ENCODE results near the gene ABCF2.

Gene ABCF2

DNA sequence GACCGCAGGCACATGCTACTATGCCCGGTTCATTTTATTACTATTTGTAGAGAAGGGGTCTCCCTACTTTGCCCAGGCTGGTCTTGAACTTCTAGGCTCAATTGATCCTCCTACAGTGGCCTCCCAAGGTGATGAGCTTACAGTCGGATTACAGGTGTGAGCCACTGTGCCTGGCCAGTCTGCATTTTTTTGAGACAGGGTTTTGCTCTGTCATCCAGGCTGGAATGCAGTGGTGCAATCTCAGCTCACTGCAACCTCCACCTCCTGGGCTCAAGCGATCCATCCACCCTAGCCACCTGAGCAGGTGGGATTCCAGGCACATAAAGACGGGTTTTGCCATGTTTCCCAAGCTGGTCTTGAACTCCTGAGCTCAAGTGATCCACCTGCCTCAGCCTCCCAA, 14.4 kb downstream of the ABCF2 start:
- DNase-seq (ENCODE audit: extremely low read depth, low read depth) = no peak
- TF ChIP-seq, protein P1, sequence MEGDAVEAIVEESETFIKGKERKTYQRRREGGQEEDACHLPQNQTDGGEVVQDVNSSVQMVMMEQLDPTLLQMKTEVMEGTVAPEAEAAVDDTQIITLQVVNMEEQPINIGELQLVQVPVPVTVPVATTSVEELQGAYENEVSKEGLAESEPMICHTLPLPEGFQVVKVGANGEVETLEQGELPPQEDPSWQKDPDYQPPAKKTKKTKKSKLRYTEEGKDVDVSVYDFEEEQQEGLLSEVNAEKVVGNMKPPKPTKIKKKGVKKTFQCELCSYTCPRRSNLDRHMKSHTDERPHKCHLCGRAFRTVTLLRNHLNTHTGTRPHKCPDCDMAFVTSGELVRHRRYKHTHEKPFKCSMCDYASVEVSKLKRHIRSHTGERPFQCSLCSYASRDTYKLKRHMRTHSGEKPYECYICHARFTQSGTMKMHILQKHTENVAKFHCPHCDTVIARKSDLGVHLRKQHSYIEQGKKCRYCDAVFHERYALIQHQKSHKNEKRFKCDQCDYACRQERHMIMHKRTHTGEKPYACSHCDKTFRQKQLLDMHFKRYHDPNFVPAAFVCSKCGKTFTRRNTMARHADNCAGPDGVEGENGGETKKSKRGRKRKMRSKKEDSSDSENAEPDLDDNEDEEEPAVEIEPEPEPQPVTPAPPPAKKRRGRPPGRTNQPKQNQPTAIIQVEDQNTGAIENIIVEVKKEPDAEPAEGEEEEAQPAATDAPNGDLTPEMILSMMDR (IDR thresholded peaks at IDR 0.05; ENCODE audit: low read depth, low read length) = no peak

DNA sequence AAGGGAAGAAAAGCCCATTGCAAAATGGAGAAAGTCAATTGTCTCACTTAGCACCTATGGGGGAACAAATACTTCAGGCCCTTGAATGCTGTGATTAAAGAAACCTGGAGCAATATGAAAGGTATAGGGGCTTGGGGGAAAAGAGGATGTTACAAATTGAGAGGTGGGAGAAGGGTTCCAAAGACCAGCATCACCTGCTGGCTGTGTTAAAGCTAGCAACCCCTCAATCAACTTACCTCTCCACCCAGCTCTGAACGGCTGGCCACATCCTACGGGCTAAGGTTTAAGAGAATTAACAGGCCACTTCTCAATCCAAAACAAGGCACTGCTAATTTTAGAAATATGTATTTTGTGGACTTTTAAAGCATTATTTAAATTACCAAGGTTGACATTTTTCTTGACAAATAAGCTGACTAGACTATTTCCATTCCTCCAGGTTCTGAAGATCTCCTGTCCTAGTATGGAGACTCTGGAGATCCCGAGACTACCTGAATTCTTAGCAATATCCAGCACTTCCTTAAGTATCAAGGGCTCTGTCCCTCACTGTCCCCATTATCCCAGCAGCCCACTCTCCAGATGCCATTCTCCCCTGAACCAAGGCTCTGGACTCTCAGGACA, 15.7 kb downstream of the ABCF2 start:
- TF ChIP-seq, protein P1 (IDR thresholded peaks at IDR 0.05; ENCODE audit: low read depth, low read length) = no peak
- DNase-seq (ENCODE audit: extremely low read depth, low read depth) = no peak

DNA sequence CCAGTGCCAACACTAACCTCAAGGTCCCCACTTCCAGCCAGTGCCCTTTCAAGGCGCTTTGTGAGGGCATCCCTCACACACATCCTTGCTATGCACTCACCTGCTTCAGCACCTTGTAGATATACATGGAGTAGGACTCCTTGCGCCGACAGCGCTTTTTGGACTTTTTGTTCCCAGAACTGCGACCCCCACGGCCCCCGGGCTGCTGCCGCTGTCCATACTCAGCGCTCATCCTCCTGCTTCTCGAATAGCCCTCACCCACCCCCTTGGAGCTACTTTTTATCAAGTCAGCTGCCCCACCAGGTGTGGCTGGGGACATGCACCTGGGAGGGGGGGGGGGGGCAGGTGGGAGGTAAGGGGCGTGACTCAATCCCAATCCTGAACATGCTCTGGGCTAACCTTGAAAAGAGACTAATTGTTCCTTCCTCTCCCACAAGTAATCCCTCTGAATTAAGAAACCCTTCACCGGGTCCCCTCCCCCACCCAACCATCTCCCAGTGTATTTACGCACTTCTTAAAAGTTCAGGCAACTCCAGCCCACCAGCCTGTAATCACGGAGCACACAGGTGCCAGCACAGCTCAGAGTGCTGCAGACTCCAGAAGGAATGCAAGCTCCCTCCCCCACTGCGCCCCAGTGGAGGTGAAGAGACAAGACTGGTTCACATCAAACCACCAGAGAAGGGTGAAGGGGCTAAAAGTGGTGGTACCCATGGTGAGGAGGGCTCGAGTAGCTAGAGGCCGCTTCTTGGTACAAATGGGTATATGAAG, 16.7 kb downstream of the ABCF2 start, which contains the start of gene H2BK1:
TSS of gene H2BK1 (minus strand) at position 402 of the 768 bp plus-strand sequence. CDS start at position 232, 170 bp downstream.
- DNase-seq (ENCODE audit: extremely low read depth, low read depth) = no peak
- TF ChIP-seq, protein P1 (IDR thresholded peaks at IDR 0.05; ENCODE audit: low read depth, low read length) = no peak

DNA sequence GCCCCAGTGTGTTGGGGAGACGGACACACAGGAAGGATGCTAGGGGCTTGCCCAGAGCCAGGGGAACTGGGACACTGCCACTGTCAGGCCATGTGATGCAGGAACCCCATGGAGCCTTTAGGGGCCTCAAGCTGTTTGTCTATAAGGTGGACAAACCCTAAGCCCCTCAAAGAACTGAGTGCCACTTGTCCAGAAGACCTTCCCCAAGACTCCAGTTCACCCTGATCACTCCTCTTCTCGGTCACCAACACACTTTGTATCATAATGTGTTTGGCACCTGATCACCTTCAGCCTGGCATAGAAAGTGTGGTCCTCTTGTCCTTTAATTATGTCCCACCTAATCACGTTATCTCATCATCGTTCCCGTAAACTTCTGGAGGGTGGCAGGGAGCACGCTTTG, 17.4 kb downstream of the ABCF2 start:
- TF ChIP-seq, protein P1 (IDR thresholded peaks at IDR 0.05; ENCODE audit: low read depth, low read length) = no peak
- DNase-seq (ENCODE audit: extremely low read depth, low read depth) = no peak

DNA sequence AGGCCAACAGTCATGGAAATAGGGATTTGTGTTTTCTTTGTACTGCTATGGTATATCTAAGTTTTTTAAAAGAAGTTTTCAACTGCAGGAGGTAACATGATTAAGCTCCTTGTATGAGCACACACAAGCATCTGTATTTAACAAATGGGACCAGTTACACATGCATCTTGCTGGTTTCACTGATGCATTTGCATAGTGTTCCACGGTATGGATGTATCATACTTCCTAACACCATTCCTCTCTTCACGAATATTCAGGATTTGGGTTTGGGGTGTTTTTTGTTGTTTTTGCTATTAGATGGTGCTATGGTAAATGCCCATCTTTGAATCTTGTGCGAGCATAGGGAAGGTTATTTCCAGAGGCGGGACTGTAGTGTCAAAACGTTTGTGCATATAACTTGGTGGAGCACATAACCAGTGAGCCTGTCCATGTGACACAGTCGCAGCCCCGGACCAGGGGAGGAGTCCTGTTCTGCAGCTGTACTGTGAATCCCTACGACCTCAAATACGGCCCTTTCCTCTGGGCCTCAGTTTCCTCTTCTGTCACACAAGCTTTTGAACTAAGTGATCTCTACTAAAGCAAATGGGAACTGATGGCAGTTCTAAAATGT, 18.6 kb downstream of the ABCF2 start:
- TF ChIP-seq, protein P1 (IDR thresholded peaks at IDR 0.05; ENCODE audit: low read depth, low read length) = no peak
- no peak for DNase-seq (ENCODE audit: extremely low read depth, low read depth)

DNA sequence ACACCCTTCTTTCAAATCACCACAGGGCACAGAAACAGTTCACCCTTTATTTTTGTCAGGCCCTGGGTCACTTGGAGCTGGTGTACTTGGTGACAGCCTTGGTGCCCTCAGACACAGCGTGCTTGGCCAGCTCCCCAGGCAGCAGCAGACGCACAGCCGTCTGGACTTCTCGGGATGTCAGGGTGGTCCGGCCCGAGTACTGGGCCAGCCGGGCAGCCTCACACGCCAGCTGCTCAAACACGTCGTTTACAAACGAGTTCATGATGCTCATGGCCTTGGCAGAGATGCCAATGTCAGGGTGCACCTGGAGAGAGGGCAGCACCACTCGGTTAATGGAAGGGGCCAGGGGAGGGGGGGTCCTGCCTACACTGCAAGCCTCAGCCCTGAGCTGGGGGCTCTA, 19.2 kb downstream of the ABCF2 start:
- no peak for DNase-seq (ENCODE audit: extremely low read depth, low read depth)
- TF ChIP-seq, protein P1 (IDR thresholded peaks at IDR 0.05; ENCODE audit: low read depth, low read length) = no peak

DNA sequence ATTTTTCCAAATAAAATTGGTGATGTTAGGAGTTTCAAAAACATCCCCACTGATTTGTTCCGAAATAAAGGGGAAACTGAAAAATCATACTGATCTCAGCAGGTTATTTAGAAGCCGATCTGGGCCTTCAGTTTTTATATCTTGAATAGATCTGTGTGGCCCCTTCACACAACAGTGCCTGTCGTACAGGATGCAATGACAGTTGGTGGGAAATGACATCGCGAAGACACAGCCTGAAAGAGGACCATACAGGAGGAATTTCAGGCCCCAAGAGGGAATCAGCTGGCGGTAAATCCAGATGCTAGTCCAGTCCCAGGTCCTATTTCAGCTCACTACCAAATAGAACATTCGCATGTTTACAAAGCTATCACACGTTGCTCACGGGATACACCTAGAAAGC, 19.7 kb downstream of the ABCF2 start:
- TF ChIP-seq, protein P1 (IDR thresholded peaks at IDR 0.05; ENCODE audit: low read depth, low read length) = no peak
- DNase-seq (ENCODE audit: extremely low read depth, low read depth) = no peak

Measured in AG09319 (cell line).